GM21367 (cell line): ENCODE results near the gene ZBTB3.
"Not testable (repeated sequence)": the region's sequence is repeated elsewhere in the genome, so short reads cannot be mapped to it uniquely, and the experiment has no call there.

Source experiments
- ATAC-seq: cut with Tn5 transposase; IDR thresholded peaks from one replicate; pipeline ENCODE4 v1.9.1; 2021; ENCODE audit not compliant: unreplicated experiment

Gene ZBTB3

DNA sequence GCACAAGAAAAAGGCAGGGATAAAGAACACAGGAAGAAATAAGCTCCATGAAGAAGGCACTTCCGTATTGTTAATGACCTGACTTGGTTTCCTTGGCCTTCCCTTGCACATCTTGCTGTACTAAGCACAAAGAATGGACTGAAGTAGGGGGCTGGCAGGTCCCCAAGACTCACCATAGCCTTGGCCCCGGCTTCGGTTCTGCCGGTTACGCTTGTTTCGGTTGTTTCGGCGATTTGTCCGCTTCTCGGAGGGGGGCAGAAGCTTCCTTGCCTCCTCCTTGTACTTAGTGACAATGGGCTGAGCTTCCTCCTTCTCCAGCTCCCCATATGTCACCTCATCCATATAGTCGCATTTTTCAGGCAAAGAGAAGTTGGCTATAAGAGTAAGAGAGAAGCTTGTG, 37.1 kb downstream of the ZBTB3 start:
- ATAC-seq, result no peak

DNA sequence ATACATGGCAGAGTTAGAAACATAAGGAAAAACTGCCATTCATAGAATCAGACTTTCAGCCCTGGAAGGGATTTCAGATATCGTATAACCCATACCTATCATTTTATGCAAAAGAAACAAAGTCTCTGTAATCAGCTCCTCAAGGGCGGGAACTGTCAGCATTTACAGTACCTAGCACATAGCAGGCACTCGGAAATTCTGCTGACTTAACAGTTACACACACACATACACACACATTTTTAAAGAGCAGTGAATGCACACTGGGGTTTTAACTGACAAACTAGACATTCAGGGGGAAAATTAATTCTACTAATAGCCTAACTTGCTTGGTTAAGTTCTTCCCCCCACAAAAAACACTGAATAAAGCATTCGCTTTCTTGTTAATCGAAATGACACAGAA, 37.8 kb downstream of the ZBTB3 start:
- no peak for ATAC-seq

DNA sequence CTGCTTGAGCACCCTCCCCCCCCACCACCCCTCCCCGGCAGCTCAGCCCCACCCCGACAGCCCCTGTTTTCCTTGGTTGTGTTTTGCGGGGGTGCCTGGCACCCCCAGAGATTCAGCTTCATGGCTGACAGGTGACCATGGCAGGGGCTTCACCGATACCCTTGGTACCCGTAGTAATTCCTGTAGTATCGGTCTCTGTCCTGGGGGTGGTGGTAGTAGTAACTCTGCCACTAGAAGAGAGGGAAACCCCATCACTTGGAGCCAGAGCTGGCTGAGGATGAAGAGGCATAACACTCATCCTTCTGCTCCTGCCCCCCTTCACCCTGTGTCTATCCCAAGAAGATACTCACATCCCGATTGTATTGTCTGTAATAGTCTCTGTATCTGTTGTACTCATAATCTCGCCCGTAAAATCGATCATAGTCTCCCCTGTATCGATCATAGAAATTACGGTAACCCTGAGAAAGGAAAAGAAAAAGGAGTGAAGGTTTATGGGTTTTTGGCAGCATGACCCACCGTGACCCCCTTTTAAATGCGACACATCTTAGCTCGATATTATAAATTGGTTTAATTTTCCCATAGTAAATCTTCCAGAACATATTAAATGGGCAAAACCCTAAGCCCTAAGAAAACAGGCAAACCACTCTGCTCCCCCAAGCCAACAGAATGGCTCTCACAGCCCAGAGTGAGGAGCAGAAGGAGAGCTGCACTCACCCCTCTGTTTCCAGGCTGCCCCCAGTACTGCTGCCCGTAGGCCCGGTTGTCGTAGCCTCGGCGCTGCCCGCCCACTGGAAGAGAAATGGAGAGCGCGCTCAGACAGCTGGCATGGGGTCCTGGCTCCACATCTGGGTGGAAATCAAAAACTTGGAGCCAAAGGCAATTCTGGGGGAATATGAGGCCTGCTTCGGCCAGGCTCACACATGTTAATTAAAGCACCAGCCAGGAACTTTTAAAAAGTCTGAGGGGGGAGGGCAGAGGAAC, 38.5 kb downstream of the ZBTB3 start:
- no peak for ATAC-seq

DNA sequence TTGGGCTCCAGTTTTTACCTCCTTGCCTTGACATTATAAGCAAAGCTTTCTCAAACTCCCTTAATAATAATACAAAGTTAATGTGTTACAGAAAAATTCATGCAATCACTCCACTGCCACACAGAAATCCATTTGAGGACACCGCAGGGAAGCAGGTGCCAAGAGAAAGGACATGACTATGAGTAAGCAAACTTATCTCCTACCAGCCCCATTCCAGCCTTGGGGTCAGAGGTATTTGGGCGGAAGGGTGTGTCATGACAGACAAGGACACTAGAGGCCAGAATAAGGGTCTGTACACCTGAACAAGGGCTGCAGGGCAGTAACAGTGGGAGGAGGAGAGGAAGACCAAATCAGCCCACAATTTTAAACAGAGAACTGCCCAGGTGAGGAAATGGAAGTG, 40.6 kb downstream of the ZBTB3 start:
- ATAC-seq, result no peak

DNA sequence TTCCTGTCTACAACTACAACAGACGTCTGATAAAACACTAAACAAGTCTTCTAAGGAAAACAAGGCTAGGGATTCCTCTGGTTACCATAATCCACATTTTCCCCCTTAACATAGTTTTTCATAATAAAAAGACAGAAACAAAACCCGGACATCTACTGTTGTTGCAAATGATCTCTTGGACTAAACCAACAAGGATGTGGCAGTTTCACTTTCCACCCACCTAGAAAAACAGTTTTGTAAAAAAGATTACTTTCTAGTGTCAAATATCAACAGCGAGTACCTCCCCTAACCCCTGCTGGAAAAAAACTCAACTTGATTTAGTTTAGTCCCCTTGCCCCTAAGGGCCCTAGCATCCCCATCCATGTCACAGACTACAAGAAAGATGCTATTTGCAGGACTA, 41.1 kb downstream of the ZBTB3 start:
- ATAC-seq, result no peak

DNA sequence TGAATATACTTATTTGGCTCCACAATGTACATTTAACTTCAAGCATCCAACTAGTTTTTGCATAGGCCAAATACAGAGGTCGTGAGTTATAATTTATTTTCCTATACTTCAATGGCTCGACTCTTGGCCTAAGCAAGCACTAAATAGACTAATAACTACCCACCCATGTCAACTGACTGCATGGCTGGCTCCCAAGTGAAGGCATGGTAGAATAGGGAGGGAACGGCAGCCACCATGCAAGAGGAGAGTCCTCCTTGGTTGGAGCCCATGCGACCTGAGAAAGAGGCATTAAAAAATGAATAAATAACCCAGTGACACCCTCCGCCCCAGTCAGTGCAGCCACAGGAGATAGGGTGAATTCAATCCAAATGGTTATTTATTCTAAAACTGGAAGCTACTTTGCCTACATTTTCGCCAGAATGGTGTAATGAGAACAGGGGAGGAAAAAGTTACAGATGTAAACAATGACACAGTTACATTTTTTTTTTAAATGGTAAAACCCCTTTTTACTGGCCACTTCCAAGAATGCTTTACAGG, 41.6 kb downstream of the ZBTB3 start:
- no peak for ATAC-seq

DNA sequence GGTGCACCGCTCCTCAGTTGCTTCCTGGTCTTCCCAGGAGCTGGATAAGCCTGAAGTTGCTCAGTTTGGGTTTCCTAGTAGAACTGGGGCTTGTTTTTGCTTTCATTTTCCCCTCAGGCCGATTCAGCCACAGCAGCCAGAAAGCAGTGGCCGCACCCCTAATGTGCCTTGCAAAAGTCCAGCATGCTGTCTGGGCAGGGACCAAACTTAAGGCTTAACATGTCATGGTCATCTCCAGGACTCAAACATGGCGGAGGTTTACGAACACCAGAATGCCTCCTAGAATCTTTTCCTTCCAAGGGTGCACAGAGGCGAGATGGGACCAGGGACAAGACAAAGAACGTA, 44.0 kb downstream of the ZBTB3 start:
- ATAC-seq, result no peak

DNA sequence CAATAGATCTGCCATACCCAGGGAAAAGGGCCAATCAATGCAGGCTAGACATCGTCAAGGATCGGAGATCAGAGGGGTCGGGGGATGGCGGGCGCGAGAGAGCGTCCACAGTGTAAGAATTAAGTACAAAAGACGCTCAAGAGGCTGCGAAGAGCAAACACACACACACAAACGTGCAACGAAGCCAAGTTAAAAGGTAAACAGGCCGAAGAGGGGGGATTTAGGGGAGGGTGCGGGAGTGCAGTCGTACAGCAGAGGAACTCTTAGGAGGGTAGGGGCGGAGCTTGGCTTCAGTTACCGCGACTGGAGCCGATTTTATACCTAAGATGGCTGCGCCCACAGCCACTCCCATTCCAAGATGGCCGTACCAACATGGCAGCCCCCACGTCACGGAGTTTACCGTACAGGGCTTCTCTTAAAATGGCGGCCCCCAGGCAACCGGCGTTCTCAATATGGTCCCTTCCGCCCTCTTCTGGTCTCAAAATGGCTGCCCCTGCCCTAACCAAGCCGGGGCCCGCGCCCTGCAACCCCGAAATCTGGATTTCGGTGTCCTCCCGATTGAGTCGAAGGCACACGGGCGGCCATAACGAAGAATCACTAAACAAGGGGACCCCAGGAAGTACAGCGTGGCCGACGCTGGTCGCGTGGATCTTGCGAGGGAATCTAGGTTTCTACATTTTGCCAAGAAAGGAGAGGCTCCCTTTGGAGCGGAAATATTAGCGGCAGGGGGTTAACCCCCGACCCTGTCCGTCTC, 44.5 kb downstream of the ZBTB3 start:
- peak; percentile 56 for ATAC-seq

DNA sequence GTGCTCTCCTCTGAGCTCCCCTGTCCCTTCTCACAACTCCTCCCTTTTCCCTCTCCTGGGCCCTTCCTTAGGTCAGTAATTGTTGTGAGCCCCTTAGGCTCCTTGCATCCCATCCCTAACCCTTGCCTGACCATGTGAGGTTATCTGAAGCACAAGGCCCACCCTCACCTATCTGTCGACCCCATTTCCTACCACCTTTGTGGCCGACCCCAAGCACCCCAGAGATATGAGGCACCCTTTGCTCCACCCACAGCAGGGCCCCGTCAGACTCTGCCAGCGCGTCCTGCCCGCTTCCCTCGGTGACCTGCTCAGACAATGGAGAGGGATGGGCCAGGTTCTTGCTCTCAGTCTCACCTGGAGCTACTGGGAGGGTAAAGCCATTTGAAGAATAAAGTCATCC, 45.2 kb downstream of the ZBTB3 start:
- ATAC-seq, result no peak

DNA sequence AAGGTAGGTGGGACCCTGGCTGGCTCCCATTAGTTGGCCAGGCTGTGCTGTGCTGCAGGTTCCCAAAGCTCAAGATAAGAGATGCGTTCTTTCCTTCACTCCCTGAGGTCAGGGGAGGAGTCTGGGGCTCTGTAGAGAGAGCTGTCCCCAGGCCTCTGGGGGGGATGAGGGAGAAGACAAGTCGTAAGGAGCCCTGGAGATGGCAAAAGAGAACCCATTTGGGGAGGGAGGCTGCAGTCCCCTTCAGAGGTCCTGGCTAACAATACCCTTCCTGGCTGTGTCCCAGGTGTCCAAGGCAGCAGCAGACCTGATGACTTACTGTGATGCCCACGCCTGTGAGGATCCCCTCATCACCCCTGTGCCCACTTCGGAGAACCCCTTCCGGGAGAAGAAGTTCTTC, 45.6 kb downstream of the ZBTB3 start:
- no peak for ATAC-seq

DNA sequence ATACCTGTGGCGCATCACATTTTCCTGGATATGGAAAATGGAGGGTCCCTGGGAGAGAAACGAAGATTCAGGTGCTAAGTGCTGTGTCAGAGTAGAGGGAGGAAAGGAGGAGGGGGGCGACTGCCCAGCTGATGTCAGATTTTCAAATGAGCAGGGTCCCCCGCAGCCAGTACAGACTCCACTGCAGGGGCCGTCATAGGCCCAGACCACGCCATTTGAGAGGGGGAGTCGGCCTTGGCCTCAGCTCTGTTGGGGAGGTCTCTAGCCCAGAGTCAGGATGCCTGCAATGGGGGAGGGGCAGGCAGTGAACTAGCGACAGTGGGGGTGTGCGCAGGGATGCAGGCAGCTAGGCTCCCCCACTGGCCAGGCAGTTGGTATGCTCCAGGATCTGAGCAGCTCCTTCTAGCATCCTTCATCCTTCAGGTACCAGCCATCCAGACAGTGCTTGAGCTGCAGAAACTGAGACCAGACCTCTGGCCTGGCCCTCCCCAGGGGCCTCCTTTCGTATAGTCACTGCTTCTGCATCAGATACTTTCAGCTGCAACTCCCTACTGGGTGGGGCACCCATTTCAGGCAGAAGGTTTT, 46.6 kb downstream of the ZBTB3 start, which contains the start of the genes BSCL2 and GNG3:
Gene BSCL2 (minus strand): TSS at position 148 of the 585 bp plus-strand sequence. CDS start 229 bp downstream, outside the sequence.
Gene GNG3 (plus strand): TSS at position 400 of the 585 bp plus-strand sequence. CDS start 620 bp downstream, outside the sequence.
- ATAC-seq, result no peak

DNA sequence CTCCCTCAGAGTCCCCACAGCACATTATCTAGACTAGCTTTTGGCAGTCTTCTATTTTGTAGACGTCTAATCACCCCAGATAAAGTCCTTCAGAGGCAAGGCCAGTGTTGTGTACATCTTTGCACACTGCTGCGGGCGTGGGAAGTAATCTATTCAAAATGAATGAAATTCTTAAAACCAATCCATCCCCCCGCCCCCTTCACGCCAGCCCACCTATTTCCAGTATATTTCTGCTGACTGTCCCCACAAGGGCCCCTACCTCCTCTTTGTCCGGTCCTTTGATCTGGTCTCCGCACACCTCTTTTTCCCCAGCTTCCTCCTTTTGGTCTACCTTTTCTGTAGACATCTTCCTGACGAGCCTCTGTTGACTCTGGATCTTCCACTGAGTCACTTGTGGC, 47.1 kb downstream of the ZBTB3 start:
- ATAC-seq, result no peak

DNA sequence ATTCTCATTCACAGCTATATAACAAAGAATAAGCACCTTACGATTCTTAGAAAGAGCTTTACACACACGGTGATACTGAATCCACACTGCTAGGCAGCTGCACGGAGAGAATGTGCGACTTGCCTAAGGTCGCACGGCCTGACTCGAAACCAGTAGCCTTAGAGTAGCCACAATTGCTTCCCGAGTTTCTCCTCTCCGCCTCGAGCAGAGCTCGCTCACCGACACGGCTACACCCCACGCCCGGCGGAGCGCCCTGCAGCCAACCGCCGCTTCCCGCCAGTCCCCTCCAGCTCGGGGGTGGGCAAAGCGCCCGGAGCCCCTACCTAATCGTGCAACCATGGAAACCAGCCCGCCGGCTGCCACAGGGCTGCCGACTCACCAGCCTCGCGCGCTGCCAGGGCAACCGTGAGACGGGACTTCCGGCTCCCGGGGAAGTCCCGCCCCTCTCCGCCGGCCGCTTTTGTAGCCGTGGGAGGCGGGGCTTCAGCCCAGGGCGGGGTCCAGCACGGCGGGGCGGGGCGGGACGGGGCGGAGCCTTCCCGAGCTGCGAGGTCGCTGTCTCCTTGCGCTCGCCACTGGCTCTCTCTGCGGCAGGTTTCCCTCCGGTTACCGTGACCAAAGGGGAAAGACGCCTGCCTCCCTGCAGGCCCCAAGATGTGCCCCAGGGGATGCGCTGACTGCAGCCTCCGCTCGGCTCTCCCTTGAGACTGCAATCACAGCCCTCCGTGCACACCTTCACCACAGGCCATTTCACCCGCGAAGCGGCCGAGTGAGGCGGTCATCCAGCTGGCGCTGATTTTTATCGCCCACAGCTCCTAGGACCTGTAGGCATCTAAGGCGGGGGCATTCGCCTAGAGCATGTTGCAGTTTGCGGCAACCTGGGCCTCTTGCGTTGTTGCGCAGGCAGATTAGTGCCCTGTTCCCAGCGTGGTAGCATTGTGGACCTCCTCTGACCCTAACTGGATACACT, 47.8 kb downstream of the ZBTB3 start:
- peak; percentile 54 for ATAC-seq

DNA sequence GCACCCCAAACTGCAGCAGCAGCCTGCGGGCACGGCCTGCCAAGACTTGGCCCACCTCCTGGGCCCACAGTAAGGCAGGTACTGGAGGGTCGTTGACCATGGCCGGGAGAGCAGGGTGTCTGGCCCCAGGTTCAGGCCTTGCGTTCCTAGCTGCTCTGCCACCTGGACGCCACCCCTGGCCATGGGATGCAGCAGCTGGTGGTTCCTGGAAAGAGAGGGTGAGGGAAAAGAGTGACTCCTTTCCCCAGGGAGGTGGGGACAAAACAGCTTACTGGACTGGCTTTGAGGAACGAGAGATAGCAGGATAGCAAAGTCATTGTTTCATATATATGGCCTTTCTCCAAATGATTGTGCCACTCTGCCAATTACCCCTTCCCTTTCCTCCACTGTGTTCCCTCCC, 48.5 kb downstream of the ZBTB3 start:
- no peak for ATAC-seq

DNA sequence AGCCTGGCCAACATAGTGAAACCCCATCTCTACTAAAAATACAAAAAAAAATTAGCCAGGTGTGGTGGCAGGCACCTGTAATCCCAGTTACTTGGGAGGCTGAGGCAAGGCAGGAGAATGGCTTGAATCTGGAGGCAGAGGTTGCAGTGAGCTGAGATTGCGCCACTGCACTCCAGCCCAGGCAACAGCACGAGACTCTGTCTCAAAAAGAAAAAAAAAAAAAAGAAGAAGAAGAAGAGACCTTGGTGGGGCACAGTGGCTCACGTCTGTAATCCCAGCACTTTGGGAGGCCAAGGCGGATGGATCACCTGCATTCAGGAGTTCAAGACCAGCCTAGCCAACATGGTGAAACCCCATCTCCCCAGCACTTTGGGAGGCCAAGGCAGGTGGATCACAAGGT, 50.0 kb downstream of the ZBTB3 start:
- ATAC-seq, result not testable (repeated sequence)

DNA sequence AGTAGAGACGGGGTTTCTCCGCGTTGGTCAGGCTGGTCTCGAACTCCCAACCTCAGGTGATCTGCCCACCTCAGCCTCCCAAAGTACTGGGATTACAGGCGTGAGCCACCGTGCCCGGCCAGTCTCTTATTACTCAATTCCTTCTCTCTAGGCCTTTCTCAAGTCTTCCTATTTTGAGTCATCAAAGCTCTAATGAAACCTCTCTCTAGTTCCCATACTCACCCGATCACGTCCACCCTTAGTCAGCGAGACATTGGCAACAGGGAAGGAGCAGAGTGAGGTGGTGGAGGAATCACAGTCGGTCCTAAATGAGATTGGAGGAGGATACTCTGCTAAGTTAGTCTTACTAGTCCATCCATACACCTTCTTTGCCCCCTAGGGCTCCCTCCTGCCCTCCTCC, 51.7 kb downstream of the ZBTB3 start:
- ATAC-seq, result no peak
